NCI-H1436 treated with DMSO at 0.1 percent for 48 hours (cell line): ENCODE data around the gene SLC30A1.
"Not testable (repeated sequence)": the region's sequence is repeated elsewhere in the genome, so short reads cannot be mapped to it uniquely, and the experiment has no call there.

Source experiments
- DNase-seq: peaks from one replicate; lab custom pipeline; 2025; lab: John Stamatoyannopoulos, UW

The SLC30A1 gene

GRCh38 chr1:211548321-211549091 lies 30.5 kb downstream of the SLC30A1 start:
- DNase-seq: peak; percentile 82

GRCh38 chr1:211547710-211548109 lies 31.3 kb downstream of the SLC30A1 start:
- peak; percentile 13 for DNase-seq

- DNase-seq: no peak
These were observed 32.4 kb downstream of the SLC30A1 start for GRCh38 chr1:211546543-211546942.

- DNase-seq: no peak
These were observed 35.9 kb downstream of the SLC30A1 start for GRCh38 chr1:211543025-211543424.

DNA sequence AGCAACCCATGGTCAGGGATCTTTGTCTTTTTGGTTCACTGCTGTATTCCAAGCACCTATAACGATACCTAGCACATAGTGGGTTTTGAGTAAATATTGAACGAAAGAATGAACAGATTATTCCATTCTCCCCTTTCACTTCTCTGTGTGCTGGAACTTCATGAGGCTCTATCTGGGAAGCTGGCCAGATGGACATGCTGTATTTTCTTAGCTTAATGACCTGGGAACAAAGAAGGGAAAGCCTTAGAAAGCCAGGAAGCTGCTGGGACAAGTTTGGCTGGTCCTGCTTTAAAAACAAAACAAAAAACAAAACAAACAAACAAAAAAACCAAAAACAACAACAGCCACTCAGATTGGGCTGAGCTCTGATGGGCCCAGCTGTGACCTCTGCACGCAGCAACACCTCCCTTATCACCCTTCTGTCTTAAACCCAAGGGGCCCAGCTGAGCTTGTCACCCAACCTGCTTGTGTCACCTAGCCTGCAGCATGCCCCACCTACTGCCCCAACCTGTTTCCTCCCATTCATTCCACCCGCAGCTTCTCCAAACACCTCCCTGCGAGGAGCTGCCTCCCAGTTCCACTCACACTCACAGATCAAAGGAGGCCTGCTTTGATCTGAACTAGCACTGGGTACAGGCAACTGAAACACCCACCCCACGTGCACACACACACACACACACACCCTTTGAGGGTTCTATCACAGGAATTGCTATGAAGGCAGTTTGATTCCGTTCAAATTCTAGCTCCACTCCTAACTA lies 37.1 kb downstream of the SLC30A1 start:
- DNase-seq: no peak

DNA sequence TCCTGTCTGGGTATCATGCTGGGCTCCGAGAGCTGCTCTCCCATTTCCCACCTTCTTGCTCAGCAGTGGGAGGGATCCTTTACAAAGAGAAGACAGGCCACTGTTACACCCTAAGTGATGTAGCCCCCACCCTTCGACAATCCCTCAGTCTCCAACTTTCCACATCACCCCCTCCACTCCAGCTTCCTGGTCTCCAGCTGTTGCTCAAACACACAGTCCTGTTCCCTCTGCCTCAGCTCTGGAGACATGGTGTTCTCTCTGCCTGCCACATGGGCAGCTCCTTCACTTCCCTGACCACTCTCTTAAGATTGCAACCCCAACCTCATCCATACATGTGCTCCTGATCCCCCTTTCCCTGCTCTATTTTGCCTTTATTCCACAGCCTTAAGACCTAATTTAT lies 37.7 kb downstream of the SLC30A1 start:
- no peak for DNase-seq

DNA sequence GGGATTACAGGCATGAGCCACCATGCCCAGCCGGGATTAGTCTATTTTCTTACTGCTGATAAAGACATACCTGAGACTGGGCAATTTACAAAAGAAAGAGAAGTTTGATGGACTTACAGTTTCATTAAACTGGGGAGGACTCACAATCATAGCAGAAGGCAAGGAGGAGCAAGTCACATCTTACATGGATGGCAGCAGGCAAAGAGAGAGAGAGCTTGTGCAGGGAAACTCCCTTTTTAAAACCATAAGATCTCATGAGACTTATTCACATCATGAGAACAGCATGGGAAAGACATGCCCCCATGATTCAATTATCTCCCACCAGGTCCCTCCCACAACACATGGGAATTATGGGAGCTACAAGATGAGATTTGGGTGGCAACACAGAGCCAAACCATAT lies 38.1 kb downstream of the SLC30A1 start:
- not testable (repeated sequence) for DNase-seq

- DNase-seq: no peak
These were observed 40.7 kb downstream of the SLC30A1 start for GRCh38 chr1:211538287-211538686.

DNA sequence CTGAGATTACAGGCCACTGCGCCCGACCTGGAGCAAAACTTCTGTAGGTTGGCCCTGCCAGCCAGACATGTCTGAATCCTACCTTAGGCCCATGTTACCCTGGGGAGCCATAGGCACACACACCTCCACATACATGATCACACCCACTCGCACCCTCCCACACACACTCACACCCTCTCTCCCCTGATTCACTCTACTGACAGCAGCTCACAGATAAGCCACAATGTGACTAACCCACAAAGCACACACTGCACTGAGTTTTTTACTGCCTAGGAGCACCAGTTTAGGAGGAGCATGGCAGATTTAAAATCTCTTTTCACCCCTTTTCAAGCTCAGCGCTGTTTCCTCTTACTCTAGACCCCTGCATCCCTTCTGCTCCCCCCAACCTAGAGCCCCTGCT lies 41.7 kb downstream of the SLC30A1 start:
- no peak for DNase-seq

- DNase-seq: no peak
These were observed 42.4 kb downstream of the SLC30A1 start for GRCh38 chr1:211536606-211537005.

DNA sequence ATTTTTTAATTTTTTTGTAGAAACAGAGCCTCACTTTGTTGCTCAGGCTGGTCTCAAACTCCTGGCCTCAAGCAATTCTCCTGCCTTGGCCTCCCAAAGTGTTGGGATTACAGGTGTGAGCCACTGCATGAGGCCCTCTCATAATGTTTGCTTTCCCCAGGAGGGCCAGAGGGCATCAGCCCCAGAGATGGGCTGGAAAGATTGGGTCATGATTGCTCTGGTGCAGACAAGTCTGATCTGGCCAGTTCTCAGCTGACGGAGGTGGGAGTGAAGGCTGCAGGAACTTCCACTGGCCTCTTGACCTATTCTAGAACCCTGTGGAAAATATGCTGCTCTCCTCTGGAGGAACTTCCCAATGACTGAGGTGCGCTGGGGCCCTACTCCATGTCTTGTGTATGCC lies 43.6 kb downstream of the SLC30A1 start:
- no peak for DNase-seq

GRCh38 chr1:211534545-211535291 lies 44.2 kb downstream of the SLC30A1 start:
- no peak for DNase-seq

DNA sequence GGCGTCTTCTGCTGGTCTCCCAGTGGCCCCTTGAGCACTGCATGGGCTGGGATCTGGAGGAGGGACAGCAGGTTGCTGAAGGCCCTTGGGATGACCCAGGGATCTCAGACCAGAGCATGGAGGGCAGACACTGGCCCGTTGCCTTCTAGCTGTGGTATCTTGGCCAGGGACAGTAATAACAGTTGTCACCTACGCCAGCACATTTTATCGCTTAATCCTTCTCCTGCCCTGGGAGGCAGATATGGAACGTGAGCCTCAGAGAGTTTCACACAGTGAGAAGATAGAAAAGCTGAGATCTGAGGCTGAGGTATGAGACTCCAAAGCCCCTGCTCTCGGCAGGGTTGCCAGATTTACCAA lies 46.9 kb downstream of the SLC30A1 start:
- DNase-seq: no peak

DNA sequence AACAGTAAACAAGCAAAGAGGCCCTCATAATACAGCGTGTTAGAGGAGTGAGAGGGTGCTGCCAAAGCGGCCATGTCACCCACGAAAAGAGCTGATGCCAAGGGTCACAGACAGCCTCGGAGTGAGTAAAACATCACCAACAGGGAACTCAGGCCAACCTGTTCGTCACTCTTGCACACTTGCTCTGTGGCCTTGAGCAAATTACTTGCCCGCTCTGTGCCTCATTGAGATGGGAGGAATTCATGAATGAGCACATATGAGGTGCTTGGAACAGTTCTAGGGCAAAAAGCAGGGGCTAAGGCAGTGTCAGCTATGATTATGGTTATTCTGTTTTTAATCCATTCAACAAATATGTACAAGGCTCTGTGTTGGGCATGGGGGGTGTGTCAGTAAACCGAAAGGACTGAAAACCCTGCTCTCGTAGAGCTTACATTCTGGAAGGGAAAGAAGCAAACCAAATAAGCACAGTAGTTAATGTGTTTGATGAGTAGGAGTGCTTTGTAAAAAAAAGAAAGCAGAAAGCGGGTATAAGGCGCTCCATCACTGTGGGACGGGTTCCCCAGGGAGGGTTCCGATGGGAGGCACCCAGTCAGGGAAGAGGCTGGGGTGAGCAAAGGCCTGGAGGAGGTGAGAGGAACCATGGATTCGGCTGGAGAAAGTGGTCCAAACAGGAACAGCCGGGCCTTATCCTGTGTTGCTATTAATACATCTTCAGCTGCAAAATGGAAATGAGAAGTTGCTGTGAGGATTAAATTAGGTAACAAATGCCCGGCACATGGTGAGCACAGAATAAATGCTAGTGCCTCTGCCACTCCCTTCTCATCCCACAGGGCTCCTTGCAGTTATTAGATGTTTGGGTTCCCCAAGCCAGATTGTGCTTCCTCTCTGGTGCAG lies 47.5 kb downstream of the SLC30A1 start:
- DNase-seq: no peak

GRCh38 chr1:211530102-211530501 lies 48.9 kb downstream of the SLC30A1 start:
- DNase-seq: no peak

- no peak for DNase-seq
These were observed 49.5 kb downstream of the SLC30A1 start for GRCh38 chr1:211529453-211529852.

DNA sequence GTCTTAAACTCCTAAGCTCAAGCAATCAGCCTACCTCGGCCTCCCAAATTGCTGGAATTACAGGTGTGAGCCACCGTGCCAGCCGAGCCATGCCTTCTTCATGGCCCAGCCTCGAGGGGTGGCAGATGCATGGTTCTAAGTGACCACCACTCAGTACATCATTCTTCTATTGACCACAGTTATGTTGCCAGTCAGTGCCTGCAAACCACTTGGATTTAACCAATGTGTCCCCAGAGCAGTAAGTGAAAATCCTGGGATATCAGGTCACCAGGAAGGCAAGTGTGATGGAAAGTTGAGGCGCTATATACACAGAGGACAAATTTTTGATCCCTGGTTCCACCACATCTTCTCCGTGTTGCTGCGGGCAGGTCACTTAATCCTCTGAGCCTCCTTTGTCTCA lies 50.0 kb downstream of the SLC30A1 start:
- no peak for DNase-seq

GRCh38 chr1:211527888-211528287 lies 51.1 kb downstream of the SLC30A1 start:
- DNase-seq: no peak

DNA sequence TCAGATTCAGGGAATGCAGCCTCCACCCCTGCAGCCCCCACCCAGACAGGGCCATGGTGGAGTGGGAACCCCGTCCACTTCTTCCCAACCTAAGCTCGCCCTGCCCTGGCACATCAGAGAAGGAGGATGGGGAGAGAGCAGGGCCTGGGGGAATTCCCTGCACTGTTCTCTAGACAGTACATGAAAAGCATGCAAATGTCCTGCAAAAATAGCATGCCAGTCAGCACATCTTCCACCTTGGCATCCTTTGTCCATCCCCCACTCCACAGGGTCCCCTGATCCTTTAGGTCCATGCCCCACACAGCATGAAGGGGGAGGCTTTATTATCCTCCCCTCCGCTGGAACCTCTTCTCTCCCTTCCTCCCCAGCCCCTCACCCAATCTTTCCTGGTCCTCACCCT lies 52.0 kb downstream of the SLC30A1 start:
- DNase-seq: no peak

GRCh38 chr1:211526101-211526500 lies 52.9 kb downstream of the SLC30A1 start:
- no peak for DNase-seq

DNA sequence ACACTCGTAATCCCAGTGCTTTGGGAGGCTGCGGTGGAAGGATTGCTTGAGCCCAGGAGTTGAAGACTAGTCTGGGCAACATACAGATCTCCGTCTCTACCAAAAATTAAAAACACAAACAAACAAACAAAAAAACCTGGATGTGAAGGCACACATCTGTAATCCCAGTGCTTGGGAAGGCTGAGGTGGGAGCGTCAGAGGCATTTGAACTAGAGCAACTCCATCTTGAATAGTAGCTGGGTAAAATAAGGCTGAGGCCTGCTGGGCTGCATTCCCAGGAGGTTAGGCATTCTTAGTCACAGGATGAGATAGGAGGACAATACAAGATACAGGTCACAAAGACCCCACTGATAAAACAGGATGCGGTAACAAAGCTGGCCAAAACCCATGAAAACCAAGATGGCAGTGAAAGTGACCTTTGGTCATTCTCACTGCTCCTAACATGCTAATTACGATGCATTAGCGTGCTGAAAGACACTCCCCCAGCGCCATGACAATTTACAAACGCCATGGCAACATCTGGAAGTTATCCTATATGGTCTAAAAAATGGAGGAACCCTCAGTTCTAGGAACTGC lies 53.8 kb downstream of the SLC30A1 start:
- no peak for DNase-seq

DNA sequence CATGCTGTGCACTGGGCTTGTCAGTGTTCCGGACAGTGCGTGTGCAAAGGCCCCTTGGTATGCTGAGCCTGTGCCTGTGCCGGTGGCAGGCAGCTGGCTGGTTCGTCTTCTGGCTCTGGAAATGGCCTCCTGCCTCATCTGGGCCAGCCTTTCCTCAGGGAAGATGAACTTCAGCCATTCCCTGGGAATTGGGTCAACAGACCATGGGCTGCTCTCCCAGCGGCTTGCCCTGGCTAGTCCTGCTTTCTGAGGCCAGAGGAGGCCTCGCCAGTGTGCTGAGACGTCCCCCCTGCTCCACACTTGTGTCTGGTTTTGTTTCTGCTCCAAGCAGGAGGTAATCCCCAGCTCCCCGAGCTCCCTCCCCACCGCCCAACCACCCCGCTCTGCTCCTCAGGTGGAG lies 54.4 kb downstream of the SLC30A1 start:
- DNase-seq: no peak
